K562 (cell line): ENCODE results near the gene SOS1. TPM values are rescaled to one million over a fixed set of nuclear protein-coding genes. Genes with fewer than 3 reads are reported as not detected.

Experiments
- ATAC-seq: fragments of 200-7000 bp; cut with Tn5 transposase; 3 replicates; pipeline ENCODE4 v1.9.1; 2020; ENCODE audit warnings: moderate library complexity
- BruUV-seq: library from RNA; stranded (reverse); fragments of 400-500 nt; replicated peaks from 2 replicates; lab custom pipeline; 2021; lab: Mats Ljungman, UMichigan
- CTCF ChIA-PET: fragments of 300-600 bp; formaldehyde crosslinking; extraction: SDS; loops from one replicate; lab custom pipeline; 2021; ENCODE audit warnings: low intra/inter-chr PET ratio; lab: Yijun Ruan, JAX
- POLR2A ChIA-PET: fragments of 300-600, 350-650 bp; sonication (Branson Sonifier 250); formaldehyde crosslinking; extraction: SDS; loops from one replicate; lab custom pipeline; 2021; ENCODE audit warnings: antibody characterized with exemption, inconsistent platforms; lab: Yijun Ruan, JAX
- DNase-seq, 4 experiments: peaks; one replicate each; pipeline versions ENCODE4 v3.0.0 to v3.0.0-alpha.2; 2011 to 2018; ENCODE audit warnings: low spot score in 3 of 4, mixed read lengths in 3 of 4; ENCODE audit errors: extremely low read depth in 1 of 4
- FAIRE-seq: peaks from 2 replicates; lab custom pipeline; 2011; peaks lifted over from hg19 to GRCh38; lab: Jason Lieb, UNC
- H2AFZ ChIP-seq: 2 replicates; pipeline ENCODE4 v1.6.0; 2011; ENCODE audit warnings: low read depth, low read length, control low read depth, inconsistent platforms
- H3K27ac ChIP-seq: fragments of 200-600 bp; 3 replicates; pipeline ENCODE4 v1.8.0; 2011; ENCODE audit warnings: low read depth, mild to moderate bottlenecking, control low read depth, inconsistent platforms, low read length, moderate library complexity, mixed read lengths; ENCODE audit errors: extremely low read depth
- H3K27me3 ChIP-seq, 2 experiments: fragments of 300-600 bp in 1 of 2; 2 replicates in 1 of 2; 3 replicates in 1 of 2; pipeline versions ENCODE4 v1.6.0 to v1.8.0; 2011; ENCODE audit warnings: inconsistent platforms in 2 of 2, low read length in 2 of 2, mild to moderate bottlenecking in 1 of 2, mixed read lengths in 1 of 2, moderate library complexity in 1 of 2; ENCODE audit not compliant: control insufficient read depth in 2 of 2, insufficient read depth in 2 of 2
- H3K36me3 ChIP-seq: fragments of 300-600 bp; 3 replicates; pipeline ENCODE4 v1.8.0; 2011; ENCODE audit warnings: mild to moderate bottlenecking, low read length, inconsistent platforms; ENCODE audit not compliant: control insufficient read depth, insufficient read depth
- H3K4me1 ChIP-seq, 2 experiments: fragments of 200-600 bp in 1 of 2; replicated peaks in 1 of 2; 2 replicates in 1 of 2; 3 replicates in 1 of 2; pipeline versions ENCODE4 v1.5.1 to v1.8.0; 2011; ENCODE audit warnings: inconsistent platforms in 2 of 2, low read length in 2 of 2, mild to moderate bottlenecking in 1 of 2, mixed read lengths in 1 of 2, moderate library complexity in 1 of 2; ENCODE audit not compliant: control insufficient read depth in 2 of 2, insufficient read depth in 2 of 2
- H3K4me2 ChIP-seq: 2 replicates; pipeline ENCODE4 v1.6.1; 2011; ENCODE audit warnings: low read length, control low read depth, inconsistent platforms, mixed read lengths; ENCODE audit not compliant: insufficient read depth
- H3K4me3 ChIP-seq: fragments of 200-600 bp; sonication (generic), shearing (Covaris generic); 2 replicates; pipeline ENCODE4 v1.5.1; 2016; ENCODE audit warnings: control low read depth, inconsistent platforms
- H3K79me2 ChIP-seq: fragments of 200-600 bp; 3 replicates; pipeline ENCODE4 v1.8.0; 2011; ENCODE audit warnings: low read length, inconsistent platforms; ENCODE audit not compliant: control insufficient read depth, insufficient read depth
- H3K9ac ChIP-seq, 2 experiments: 2 replicates each; pipeline versions ENCODE4 v1.6.0 to v1.6.1; 2011; ENCODE audit warnings: low read depth in 2 of 2, low read length in 2 of 2, control low read depth in 1 of 2, inconsistent platforms in 1 of 2, mild to moderate bottlenecking in 1 of 2, mixed read lengths in 1 of 2; ENCODE audit not compliant: insufficient read depth in 1 of 2
- H3K9me1 ChIP-seq: one replicate; pipeline ENCODE4 v1.6.0; 2011; ENCODE audit warnings: inconsistent platforms, mild to moderate bottlenecking, low read length, moderate library complexity; ENCODE audit not compliant: control insufficient read depth, insufficient read depth
- H3K9me3 ChIP-seq: replicated peaks from 2 replicates; pipeline ENCODE4 v1.5.1; 2011; ENCODE audit warnings: low read depth, low read length, inconsistent platforms; ENCODE audit not compliant: control insufficient read depth, insufficient read depth
- H4K20me1 ChIP-seq: replicated peaks from 2 replicates; pipeline ENCODE4 v1.6.1; 2011; ENCODE audit warnings: low read length, inconsistent platforms, mixed read lengths; ENCODE audit not compliant: control insufficient read depth, insufficient read depth
- GTF2B ChIP-seq: IDR thresholded peaks from 2 replicates; pipeline ENCODE4 v1.6.1; 2011; ENCODE audit not compliant: insufficient read length; ENCODE audit errors: extremely low read depth
- HES1 ChIP-seq: fragments of 450-650 bp; IDR thresholded peaks from 2 replicates; pipeline ENCODE4 v1.6.1; 2016; ENCODE audit warnings: low read depth, mild to moderate bottlenecking, moderate library complexity
- HNRNPK ChIP-seq: fragments of 200-400 bp; formaldehyde crosslinking; IDR thresholded peaks from one replicate; pipeline ENCODE4 v1.6.1; 2018; ENCODE audit warnings: mild to moderate bottlenecking, low read depth, low read length; ENCODE audit not compliant: poor library complexity, severe bottlenecking
- KAT2B ChIP-seq: IDR thresholded peaks from one replicate; pipeline ENCODE4 v1.6.1; 2012; ENCODE audit warnings: low read depth, mild to moderate bottlenecking, control low read depth, inconsistent platforms, low read length, moderate library complexity
- NCOA1 ChIP-seq: fragments of 450-650 bp; IDR thresholded peaks from 2 replicates; pipeline ENCODE4 v1.6.1; 2016; ENCODE audit warnings: low read depth
- NR2C1 ChIP-seq, 2 experiments: fragments of 450-650 bp; IDR thresholded peaks; 2 replicates each; pipeline ENCODE4 v1.6.1; 2017; ENCODE audit warnings: mild to moderate bottlenecking in 2 of 2, antibody characterized with exemption in 1 of 2, inconsistent platforms in 1 of 2, missing compliant biosample characterization in 1 of 2, missing genetic modification characterization in 1 of 2
- NR4A1 ChIP-seq, 2 experiments: fragments of 250-450 bp in 1 of 2; fragments of 450-650 bp in 1 of 2; sonication (Bioruptor Pico) in 1 of 2; IDR thresholded peaks; 2 replicates each; pipeline versions ENCODE4 v1.4.0 to v1.6.1; 2016 to 2020; ENCODE audit warnings: mild to moderate bottlenecking in 2 of 2, missing compliant biosample characterization in 1 of 2, missing genetic modification characterization in 1 of 2, moderate library complexity in 1 of 2
- RB1 ChIP-seq: fragments of 450-650 bp; IDR thresholded peaks from 2 replicates; pipeline ENCODE4 v1.6.1; 2017; ENCODE audit warnings: low read depth, mild to moderate bottlenecking
- RBM17 ChIP-seq: fragments of 200-400 bp; formaldehyde crosslinking; IDR thresholded peaks from 2 replicates; pipeline ENCODE4 v1.6.1; 2017; ENCODE audit warnings: low read depth, mild to moderate bottlenecking, low read length, borderline replicate concordance
- RFX7 ChIP-seq: fragments of 250-450 bp; sonication (Bioruptor Pico); IDR thresholded peaks from 2 replicates; pipeline ENCODE4 v1.5.1; 2021; ENCODE audit warnings: mild to moderate bottlenecking
- TAF9B ChIP-seq: fragments of 450-650 bp; IDR thresholded peaks from 2 replicates; pipeline ENCODE4 v1.6.1; 2018; ENCODE audit warnings: mild to moderate bottlenecking; ENCODE audit not compliant: partially characterized antibody
- XRCC3 ChIP-seq: fragments of 450-650 bp; IDR thresholded peaks from 2 replicates; pipeline ENCODE4 v1.6.1; 2017; ENCODE audit warnings: mild to moderate bottlenecking, moderate library complexity
- ZNF146 ChIP-seq: IDR thresholded peaks from one replicate; pipeline ENCODE4 v1.6.1; 2018; ENCODE audit warnings: missing compliant biosample characterization; ENCODE audit not compliant: unreplicated experiment
- ZNF212 ChIP-seq: fragments of 450-650 bp; formaldehyde crosslinking; IDR thresholded peaks from 2 replicates; pipeline ENCODE4 v1.4.0; 2020; ENCODE audit warnings: mild to moderate bottlenecking
- ZNF253 ChIP-seq: fragments of 250-450 bp; sonication (Bioruptor Pico); conservative IDR thresholded peaks from 2 replicates; pipeline ENCODE4 v1.6.1; 2021; ENCODE audit warnings: mild to moderate bottlenecking
- ZNF384 ChIP-seq: IDR thresholded peaks from 2 replicates; pipeline ENCODE4 v1.6.1; 2012; ENCODE audit warnings: low read depth, low read length, improper control_type of control experiment
- ZNF778 ChIP-seq: fragments of 450-650 bp; formaldehyde crosslinking; IDR thresholded peaks from 2 replicates; pipeline ENCODE4 v1.4.0; 2020; ENCODE audit warnings: mild to moderate bottlenecking, moderate library complexity
- WGBS: fragments of 100-300 bp; shearing (Covaris generic); methylation state at CpG from one replicate; pipeline ENCODE4 v1.1.6; 2016; ENCODE audit warnings: low coverage, mixed read lengths; ENCODE audit not compliant: insufficient coverage; ENCODE audit errors: missing lambda C conversion rate; 5-methylcytosine and 5-hydroxymethylcytosine counted together
- in situ Hi-C: fragments of 300-500 bp; cut with MboI; formaldehyde crosslinking; loops from 4 replicates; pipeline ENCODE4 v1.15.0; 2018; ENCODE audit warnings: inconsistent platforms, mixed read lengths
- intact Hi-C: fragments of 100-400 bp; cut with micrococcal nuclease; formaldehyde crosslinking; loops from 2 replicates; pipeline ENCODE4 v1.14.2; 2022
- polyA plus RNA-seq, 8 experiments: library from polyadenylated mRNA; depleted of rRNA in 4 of 8; stranded (reverse) in 5 of 8; unstranded in 3 of 8; fragments of >200 nt; fragmentation: Nextera tagmentation in 2 of 8; fragmentation: Illumina TruSeq in 1 of 8; extraction: Ambion mirVana in 2 of 8; extraction: Trizol in 1 of 8; gene quantifications; 2 replicates each; pipeline versions ENCODE4 v1.2.1 to v1.2.3, GENCODE V29; 2011 to 2014; ENCODE audit warnings: inconsistent platforms in 1 of 8, missing spikeins in 1 of 8
- total RNA-seq, 7 experiments: library from RNA; depleted of rRNA in 6 of 7; stranded (reverse); fragments of >200 nt in 6 of 7; fragmentation: Illumina TruSeq in 2 of 7; extraction: Trizol in 2 of 7; gene quantifications; 2 replicates each; pipeline versions ENCODE4 v1.2.1 to v1.2.3, GENCODE V29; 2011 to 2021; ENCODE audit warnings: low replicate concordance in 1 of 7
- TF ChIP-seq, protein P1 (sequence below): fragments of 450-650 bp; IDR thresholded peaks from 2 replicates; pipeline ENCODE4 v1.6.1; 2016; ENCODE audit warnings: borderline replicate concordance
- TF ChIP-seq, protein P2 (sequence below): fragments of 250-450 bp; sonication (Bioruptor Pico); IDR thresholded peaks from 2 replicates; pipeline ENCODE4 v1.8.0; 2022; ENCODE audit warnings: inconsistent platforms, mild to moderate bottlenecking, moderate library complexity, borderline replicate concordance

The SOS1 gene
- total and polyA plus RNA-seq, 9 of the 15 experiments (the other 6 are each of a cell fraction or from before 2014, with no cell fraction given): 2.5 to 27.1 (median 16.3) TPM

DNA sequence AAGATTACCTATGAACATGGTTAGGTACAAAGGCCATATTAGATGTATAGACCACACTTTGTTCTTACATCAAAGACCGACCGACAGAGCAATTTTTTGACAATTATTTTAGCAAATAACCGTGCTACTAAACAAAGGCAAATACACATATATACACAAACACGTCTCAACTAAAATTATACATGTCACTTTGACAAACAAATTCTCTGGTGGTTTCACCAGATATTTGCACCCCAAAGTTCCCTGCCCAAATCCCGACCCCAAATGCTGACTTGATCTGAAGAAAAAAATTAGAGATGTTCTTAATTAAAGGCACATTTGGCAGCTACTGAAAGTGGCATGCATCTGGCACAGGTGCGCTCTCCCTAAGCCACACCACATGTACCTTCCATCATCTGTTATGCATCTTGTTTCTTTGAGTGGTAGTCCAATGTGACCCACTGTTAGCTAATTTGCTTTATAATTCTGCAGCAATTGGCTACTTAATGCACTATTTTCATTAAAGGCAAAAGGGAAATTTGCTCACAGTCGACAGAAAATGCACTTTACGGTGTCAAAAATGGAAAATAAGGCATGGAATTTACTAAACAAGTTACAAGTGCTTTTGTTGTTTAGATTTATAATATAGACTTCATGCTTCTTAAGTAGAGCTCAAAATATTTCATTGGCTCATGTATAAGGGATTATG lies 139.0 kb downstream of the SOS1 start:
- Histone ChIP-seq H3K4me1 (no peaks in the 10 kb centered on the region), H4K20me1 (no peaks in the 10 kb centered on the region), H3K9me3 (no peaks in the 10 kb centered on the region), H3K79me2 (no peaks in the 10 kb centered on the region), H3K4me3 (no peak overlapping the region), H3K36me3 (peaks cover 10% of the 10 kb centered on the region; the same call in 2 of the 3 replicates), H3K9ac (no peak overlapping the region), H3K9me1 (no peaks in the 10 kb centered on the region), H3K27me3 (no peaks in the 10 kb centered on the region), H3K27ac (no peak overlapping the region), H3K4me2 (no peak overlapping the region), H2AFZ (no peak overlapping the region)
- CTCF ChIA-PET: no interaction called here
- intact Hi-C loops: no loop called here
- POLR2A ChIA-PET: no interaction called here
- in situ Hi-C loops: no loop called here
- BruUV-seq: no TSS peak
- WGBS: 86% methylated on average over 8 of the region's 8 CpGs
- ATAC-seq (no peak), DNase-seq (no peak), FAIRE-seq (no peak)
- TF ChIP-seq NR2C1 (IDR thresholded peaks at IDR 0.05) (no peak), NR2C1 (tag; IDR thresholded peaks at IDR 0.05) (no peak), NR4A1 (CRISPR knock-in tag; IDR thresholded peaks at IDR 0.05) (no peak), NR4A1 (tag; IDR thresholded peaks at IDR 0.05) (no peak), ZNF778 (CRISPR knock-in tag) (no peak), XRCC3 (no peak), NCOA1 (no peak), ZNF146 (CRISPR knock-in tag) (no peak), RBM17 (no peak), RFX7 (CRISPR knock-in tag) (no peak), HES1 (no peak), RB1 (no peak), KAT2B (no peak), TAF9B (no peak), ZNF253 (CRISPR knock-in tag) (no peak), GTF2B (no peak), ZNF384 (no peak), HNRNPK (no peak), ZNF212 (no peak)
- TF ChIP-seq, protein P1, sequence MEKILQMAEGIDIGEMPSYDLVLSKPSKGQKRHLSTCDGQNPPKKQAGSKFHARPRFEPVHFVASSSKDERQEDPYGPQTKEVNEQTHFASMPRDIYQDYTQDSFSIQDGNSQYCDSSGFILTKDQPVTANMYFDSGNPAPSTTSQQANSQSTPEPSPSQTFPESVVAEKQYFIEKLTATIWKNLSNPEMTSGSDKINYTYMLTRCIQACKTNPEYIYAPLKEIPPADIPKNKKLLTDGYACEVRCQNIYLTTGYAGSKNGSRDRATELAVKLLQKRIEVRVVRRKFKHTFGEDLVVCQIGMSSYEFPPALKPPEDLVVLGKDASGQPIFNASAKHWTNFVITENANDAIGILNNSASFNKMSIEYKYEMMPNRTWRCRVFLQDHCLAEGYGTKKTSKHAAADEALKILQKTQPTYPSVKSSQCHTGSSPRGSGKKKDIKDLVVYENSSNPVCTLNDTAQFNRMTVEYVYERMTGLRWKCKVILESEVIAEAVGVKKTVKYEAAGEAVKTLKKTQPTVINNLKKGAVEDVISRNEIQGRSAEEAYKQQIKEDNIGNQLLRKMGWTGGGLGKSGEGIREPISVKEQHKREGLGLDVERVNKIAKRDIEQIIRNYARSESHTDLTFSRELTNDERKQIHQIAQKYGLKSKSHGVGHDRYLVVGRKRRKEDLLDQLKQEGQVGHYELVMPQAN: no peak
- TF ChIP-seq, protein P2, sequence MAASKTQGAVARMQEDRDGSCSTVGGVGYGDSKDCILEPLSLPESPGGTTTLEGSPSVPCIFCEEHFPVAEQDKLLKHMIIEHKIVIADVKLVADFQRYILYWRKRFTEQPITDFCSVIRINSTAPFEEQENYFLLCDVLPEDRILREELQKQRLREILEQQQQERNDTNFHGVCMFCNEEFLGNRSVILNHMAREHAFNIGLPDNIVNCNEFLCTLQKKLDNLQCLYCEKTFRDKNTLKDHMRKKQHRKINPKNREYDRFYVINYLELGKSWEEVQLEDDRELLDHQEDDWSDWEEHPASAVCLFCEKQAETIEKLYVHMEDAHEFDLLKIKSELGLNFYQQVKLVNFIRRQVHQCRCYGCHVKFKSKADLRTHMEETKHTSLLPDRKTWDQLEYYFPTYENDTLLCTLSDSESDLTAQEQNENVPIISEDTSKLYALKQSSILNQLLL (CRISPR knock-in tag): no peak
